SK-N-SH (cell line): ENCODE data around the gene PKM. TPM values are rescaled to one million over a fixed set of nuclear protein-coding genes. Genes with fewer than 3 reads are reported as not detected.
A peak's percentile ranks its signal among the peaks of the same experiment; 100 is the strongest.

ENCODE experiments used
- CTCF ChIA-PET: fragments of 300-600, 350-600 bp; formaldehyde crosslinking; extraction: SDS; loops from one replicate; lab custom pipeline; 2021; lab: Yijun Ruan, JAX
- POLR2A ChIA-PET: fragments of 350-600 bp; sonication (Branson Sonifier 250); formaldehyde crosslinking; extraction: SDS; loops from one replicate; lab custom pipeline; 2020; ENCODE audit warnings: antibody characterized with exemption, inconsistent platforms; lab: Yijun Ruan, JAX
- DNase-seq: peaks from one replicate; pipeline ENCODE4 v3.0.0; 2012
- H2AFZ ChIP-seq: fragments of 200-600 bp; sonication (generic); 2 replicates; pipeline ENCODE4 v1.8.1; 2016; ENCODE audit warnings: antibody characterized with exemption, mild to moderate bottlenecking, low read depth
- H3F3A ChIP-seq: fragments of 200-600 bp; sonication (generic); replicated peaks from 2 replicates; pipeline ENCODE3; 2016; ENCODE audit warnings: antibody characterized with exemption, mild to moderate bottlenecking; ENCODE audit not compliant: insufficient read depth
- H3K27ac ChIP-seq, 2 experiments: fragments of 200-500 bp in 1 of 2; fragments of 200-600 bp in 1 of 2; sonication (Bioruptor generic) in 1 of 2; sonication (generic), shearing (Covaris generic) in 1 of 2; 2 replicates each; pipeline versions ENCODE4 v1.5.1 to v1.6.1; 2014 to 2016; ENCODE audit warnings: low read depth in 2 of 2, inconsistent platforms in 1 of 2, low read length in 1 of 2, mild to moderate bottlenecking in 1 of 2, mixed read lengths in 1 of 2
- H3K27me3 ChIP-seq: fragments of 200-600 bp; sonication (generic), shearing (Covaris generic); 2 replicates; pipeline ENCODE4 v1.6.1; 2016; ENCODE audit warnings: mixed run types; ENCODE audit not compliant: insufficient read depth
- H3K36me3 ChIP-seq, 2 experiments: fragments of 200-500 bp in 1 of 2; fragments of 200-600 bp in 1 of 2; sonication (Bioruptor generic) in 1 of 2; sonication (generic) in 1 of 2; replicated peaks in 1 of 2; 2 replicates each; pipeline versions ENCODE3 to v1.5.1; 2014 to 2016; ENCODE audit warnings: low read length in 1 of 2, mild to moderate bottlenecking in 1 of 2; ENCODE audit not compliant: insufficient read depth in 2 of 2, control insufficient read depth in 1 of 2
- H3K4me1 ChIP-seq, 2 experiments: fragments of 200-500 bp in 1 of 2; fragments of 200-600 bp in 1 of 2; sonication (Bioruptor generic) in 1 of 2; sonication (generic), shearing (Covaris generic) in 1 of 2; 2 replicates each; pipeline versions ENCODE4 v1.5.1 to v1.6.1; 2014 to 2016; ENCODE audit warnings: low read depth in 1 of 2, low read length in 1 of 2, mixed run types in 1 of 2; ENCODE audit not compliant: insufficient read depth in 2 of 2, control insufficient read depth in 1 of 2
- H3K4me2 ChIP-seq: fragments of 200-600 bp; sonication (generic), shearing (Covaris generic); 2 replicates; pipeline ENCODE4 v1.6.1; 2017; ENCODE audit warnings: mixed run types
- H3K4me3 ChIP-seq, 2 experiments: fragments of 200-500 bp in 1 of 2; fragments of 200-600 bp in 1 of 2; sonication (Bioruptor generic) in 1 of 2; sonication (generic), shearing (Covaris generic) in 1 of 2; 2 replicates each; pipeline versions ENCODE4 v1.5.1 to v1.8.1; 2014 to 2016; ENCODE audit warnings: low read depth in 2 of 2, inconsistent platforms in 1 of 2, low read length in 1 of 2, mild to moderate bottlenecking in 1 of 2, mixed read lengths in 1 of 2, moderate library complexity in 1 of 2
- H3K79me2 ChIP-seq: fragments of 200-600 bp; sonication (generic); 2 replicates; pipeline ENCODE4 v1.8.1; 2017; ENCODE audit warnings: mild to moderate bottlenecking; ENCODE audit not compliant: insufficient read depth
- H3K9ac ChIP-seq: fragments of 200-600 bp; sonication (generic); 2 replicates; pipeline ENCODE4 v1.6.1; 2017; ENCODE audit warnings: mixed run types
- H3K9me2 ChIP-seq: fragments of 200-600 bp; sonication (generic); 2 replicates; pipeline ENCODE4 v1.6.1; 2017; ENCODE audit warnings: mixed run types
- H3K9me3 ChIP-seq: fragments of 200-600 bp; sonication (generic); 2 replicates; pipeline ENCODE4 v1.6.1; 2017; ENCODE audit warnings: mixed run types, mild to moderate bottlenecking, moderate library complexity
- H4K20me1 ChIP-seq: fragments of 200-600 bp; sonication (generic); 2 replicates; pipeline ENCODE4 v1.6.1; 2017; ENCODE audit warnings: mild to moderate bottlenecking, mixed run types; ENCODE audit not compliant: insufficient read depth
- CHD2 ChIP-seq: fragments of 150-350 bp; IDR thresholded peaks from 2 replicates; pipeline ENCODE4 v1.6.1; 2018; ENCODE audit warnings: low read length; ENCODE audit not compliant: partially characterized antibody
- CTCF ChIP-seq: fragments of 200-600 bp; sonication (generic); IDR thresholded peaks from 2 replicates; pipeline ENCODE4 v1.6.1; 2017; ENCODE audit warnings: antibody characterized with exemption, mild to moderate bottlenecking, moderate library complexity
- GABPA ChIP-seq: IDR thresholded peaks from 2 replicates; pipeline ENCODE4 v1.4.0; 2012; ENCODE audit warnings: low read depth, mild to moderate bottlenecking
- JUND ChIP-seq: IDR thresholded peaks from 2 replicates; pipeline ENCODE4 v1.4.0; 2012
- NFIC ChIP-seq: IDR thresholded peaks from 2 replicates; pipeline ENCODE4 v1.4.0; 2012; ENCODE audit warnings: borderline replicate concordance
- NRF1 ChIP-seq: IDR thresholded peaks from 2 replicates; pipeline ENCODE4 v1.6.1; 2012; ENCODE audit warnings: low read depth, mild to moderate bottlenecking, low read length
- RCOR1 ChIP-seq: fragments of 150-350 bp; IDR thresholded peaks from 2 replicates; pipeline ENCODE4 v1.6.1; 2017; ENCODE audit warnings: antibody characterized with exemption, low read length
- SIN3A ChIP-seq: IDR thresholded peaks from 2 replicates; pipeline ENCODE4 v1.6.1; 2012; ENCODE audit warnings: low read depth, mild to moderate bottlenecking, low read length, moderate library complexity, borderline replicate concordance
- TCF12 ChIP-seq: IDR thresholded peaks from 2 replicates; pipeline ENCODE4 v1.4.0; 2012
- TEAD4 ChIP-seq: IDR thresholded peaks from 2 replicates; pipeline ENCODE4 v1.4.0; 2012; ENCODE audit warnings: mild to moderate bottlenecking, borderline replicate concordance; ENCODE audit not compliant: insufficient read depth
- YY1 ChIP-seq: IDR thresholded peaks from 2 replicates; pipeline ENCODE4 v1.4.0; 2012; ENCODE audit warnings: low read depth, mild to moderate bottlenecking
- ZBTB33 ChIP-seq: IDR thresholded peaks from 2 replicates; pipeline ENCODE4 v1.4.0; 2012; ENCODE audit warnings: low read depth, borderline replicate concordance
- whole genome bisulfite sequencing: methylation state at CpG from one replicate; pipeline ENCODE4 v1.1.6; 2017; ENCODE audit warnings: low lambda C conversion rate; 5-methylcytosine and 5-hydroxymethylcytosine counted together
- polyA plus RNA-seq, 3 experiments: library from polyadenylated mRNA; depleted of rRNA; stranded (reverse); fragments of >200 nt; gene quantifications; 2 replicates each; pipeline ENCODE4 v1.2.3, GENCODE V29; 2012
- TF ChIP-seq, protein P1 (sequence below): IDR thresholded peaks from 2 replicates; pipeline ENCODE4 v1.4.0; 2012; ENCODE audit warnings: low read depth
- TF ChIP-seq, protein P2 (sequence below): IDR thresholded peaks from 2 replicates; pipeline ENCODE4 v1.4.0; 2012; ENCODE audit warnings: low read depth, borderline replicate concordance
- TF ChIP-seq, protein P3 (sequence below): fragments of 150-350 bp; IDR thresholded peaks from 2 replicates; pipeline ENCODE4 v1.6.1; 2017; ENCODE audit warnings: antibody characterized with exemption, low read length, low read depth, borderline replicate concordance

The PKM gene
- polyA plus RNA-seq, 1 of the 3 experiments (the other 2 are of a cell fraction): 1,453 TPM

- H4K20me1 ChIP-seq: no peaks in the 10 kb centered on the region
- H3K4me1 ChIP-seq: peaks cover 10% of the 10 kb centered on the region in 2 experiments; a peak in 1 of 4 replicates
- 44% methylated on average over 14 of the region's 14 CpGs for WGBS
- no peak overlapping the region for H3K9ac ChIP-seq
- peak overlapping the region; percentile 95 for H2AFZ ChIP-seq
- no peaks in the 10 kb centered on the region for H3K79me2 ChIP-seq
- CTCF ChIA-PET: interaction anchor here (0.7 to 3.1 kb wide), 28 partner anchors 10 to 625 kb away, joined by 3 to 59 read pairs (median 6); partner anchors contain the start of gene NR2E3
- POLR2A ChIA-PET: no interaction called here
- H3K4me3 ChIP-seq: peak overlapping the region; percentile 47 to 63; a peak in 3 of 4 replicates
- H3K36me3 ChIP-seq: no peaks in the 10 kb centered on the region
- TF ChIP-seq, protein P1, sequence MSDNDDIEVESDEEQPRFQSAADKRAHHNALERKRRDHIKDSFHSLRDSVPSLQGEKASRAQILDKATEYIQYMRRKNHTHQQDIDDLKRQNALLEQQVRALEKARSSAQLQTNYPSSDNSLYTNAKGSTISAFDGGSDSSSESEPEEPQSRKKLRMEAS: peak; percentile 37; the same call in 1 of the 2 replicates
- TF ChIP-seq, protein P2, sequence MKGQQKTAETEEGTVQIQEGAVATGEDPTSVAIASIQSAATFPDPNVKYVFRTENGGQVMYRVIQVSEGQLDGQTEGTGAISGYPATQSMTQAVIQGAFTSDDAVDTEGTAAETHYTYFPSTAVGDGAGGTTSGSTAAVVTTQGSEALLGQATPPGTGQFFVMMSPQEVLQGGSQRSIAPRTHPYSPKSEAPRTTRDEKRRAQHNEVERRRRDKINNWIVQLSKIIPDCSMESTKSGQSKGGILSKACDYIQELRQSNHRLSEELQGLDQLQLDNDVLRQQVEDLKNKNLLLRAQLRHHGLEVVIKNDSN: no peak
- TF ChIP-seq CTCF (no peak), ZBTB33 (no peak), NFIC (peak; percentile 86), CHD2 (no peak), TCF12 (peak; percentile 37; the same call in 1 of the 2 replicates), GABPA (no peak)
- H3F3A ChIP-seq: no peaks in the 10 kb centered on the region
- peak overlapping the region; percentile 95 for H3K4me2 ChIP-seq
- no peaks in the 10 kb centered on the region for H3K27me3 ChIP-seq
- H3K9me2 ChIP-seq: no peaks in the 10 kb centered on the region
- H3K27ac ChIP-seq: 0 out of 4 replicates have a peak overlapping the region, but pooled peaks of 1 of the 2 experiments have one; percentile 4
- peak; percentile 45 for DNase-seq
- H3K9me3 ChIP-seq: no peaks in the 10 kb centered on the region
These were observed 75.9 kb downstream of the PKM start for GRCh38 chr15:72155003-72155621.

GRCh38 chr15:72154316-72154715 lies 76.7 kb downstream of the PKM start:
- Histone ChIP-seq H3K9me3 (no peaks in the 10 kb centered on the region), H3K9me2 (no peaks in the 10 kb centered on the region), H3K27me3 (no peaks in the 10 kb centered on the region)
- no peak for TF ChIP-seq TCF12
- TF ChIP-seq JUND: no peak
- TF ChIP-seq, protein P3, sequence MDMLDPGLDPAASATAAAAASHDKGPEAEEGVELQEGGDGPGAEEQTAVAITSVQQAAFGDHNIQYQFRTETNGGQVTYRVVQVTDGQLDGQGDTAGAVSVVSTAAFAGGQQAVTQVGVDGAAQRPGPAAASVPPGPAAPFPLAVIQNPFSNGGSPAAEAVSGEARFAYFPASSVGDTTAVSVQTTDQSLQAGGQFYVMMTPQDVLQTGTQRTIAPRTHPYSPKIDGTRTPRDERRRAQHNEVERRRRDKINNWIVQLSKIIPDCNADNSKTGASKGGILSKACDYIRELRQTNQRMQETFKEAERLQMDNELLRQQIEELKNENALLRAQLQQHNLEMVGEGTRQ: no peak
- TF ChIP-seq CTCF: no peak
- TF ChIP-seq NRF1: no peak
- TF ChIP-seq RCOR1: no peak
- no peak for TF ChIP-seq TEAD4
- TF ChIP-seq YY1: no peak
- TF ChIP-seq ZBTB33: no peak
- TF ChIP-seq SIN3A: no peak
- no peak for TF ChIP-seq GABPA
- TF ChIP-seq, all 33 proteins: peak for 0
- H3K4me1 ChIP-seq: peaks cover 10% of the 10 kb centered on the region in 2 experiments; a peak in 1 of 4 replicates
- H3K36me3 ChIP-seq: no peaks in the 10 kb centered on the region
- H3K9ac ChIP-seq: no peak overlapping the region
- H3F3A ChIP-seq: no peaks in the 10 kb centered on the region
- no peaks in the 10 kb centered on the region for H4K20me1 ChIP-seq
- ChIA-PET CTCF (interaction anchor here (0.7 to 2.9 kb wide), 2 partner anchors 353 to 411 kb away, joined by 3 to 16 read pairs; no protein-coding TSS in a partner anchor), POLR2A (interaction anchor here (0.6 kb wide), 1 partner anchor 28 kb away, joined by 3 read pairs; no protein-coding TSS in a partner anchor)
- H3K27ac ChIP-seq: no peak overlapping the region
- no peak for DNase-seq
- H3K4me2 ChIP-seq: no peak overlapping the region
- no peak overlapping the region for H3K4me3 ChIP-seq
- H3K79me2 ChIP-seq: no peaks in the 10 kb centered on the region
- 92% methylated on average over 7 of the region's 7 CpGs for WGBS
- no peak overlapping the region for H2AFZ ChIP-seq
